GM18520 (cell line): ENCODE results near the gene EXOC3.
"Not testable (repeated sequence)": the region's sequence is repeated elsewhere in the genome, so short reads cannot be mapped to it uniquely, and the experiment has no call there.

Experiments
- ATAC-seq: cut with Tn5 transposase; IDR thresholded peaks from one replicate; pipeline ENCODE4 v1.9.1; 2021; ENCODE audit not compliant: unreplicated experiment

Gene EXOC3

DNA sequence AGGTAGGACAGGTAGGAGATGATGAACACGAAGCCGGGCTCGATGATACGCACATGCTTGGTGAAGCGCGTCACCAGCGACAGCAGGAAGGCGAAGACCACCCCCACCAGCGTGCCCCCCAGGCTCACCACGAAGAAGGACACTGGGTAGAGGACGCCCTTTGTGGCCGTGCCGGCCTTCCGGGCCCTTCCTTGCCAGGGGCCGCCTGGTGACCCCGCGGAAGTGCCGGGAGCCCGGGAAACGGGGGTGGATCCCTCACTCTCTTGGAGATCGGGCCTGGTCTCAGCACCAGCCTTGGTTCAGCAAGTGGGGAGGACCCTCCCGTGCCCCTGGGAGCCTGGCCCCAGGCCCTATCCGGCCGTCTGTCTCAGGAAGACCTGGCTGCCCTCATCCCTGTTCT is 41.6 kb downstream of the EXOC3 start:
- ATAC-seq, result no peak

DNA sequence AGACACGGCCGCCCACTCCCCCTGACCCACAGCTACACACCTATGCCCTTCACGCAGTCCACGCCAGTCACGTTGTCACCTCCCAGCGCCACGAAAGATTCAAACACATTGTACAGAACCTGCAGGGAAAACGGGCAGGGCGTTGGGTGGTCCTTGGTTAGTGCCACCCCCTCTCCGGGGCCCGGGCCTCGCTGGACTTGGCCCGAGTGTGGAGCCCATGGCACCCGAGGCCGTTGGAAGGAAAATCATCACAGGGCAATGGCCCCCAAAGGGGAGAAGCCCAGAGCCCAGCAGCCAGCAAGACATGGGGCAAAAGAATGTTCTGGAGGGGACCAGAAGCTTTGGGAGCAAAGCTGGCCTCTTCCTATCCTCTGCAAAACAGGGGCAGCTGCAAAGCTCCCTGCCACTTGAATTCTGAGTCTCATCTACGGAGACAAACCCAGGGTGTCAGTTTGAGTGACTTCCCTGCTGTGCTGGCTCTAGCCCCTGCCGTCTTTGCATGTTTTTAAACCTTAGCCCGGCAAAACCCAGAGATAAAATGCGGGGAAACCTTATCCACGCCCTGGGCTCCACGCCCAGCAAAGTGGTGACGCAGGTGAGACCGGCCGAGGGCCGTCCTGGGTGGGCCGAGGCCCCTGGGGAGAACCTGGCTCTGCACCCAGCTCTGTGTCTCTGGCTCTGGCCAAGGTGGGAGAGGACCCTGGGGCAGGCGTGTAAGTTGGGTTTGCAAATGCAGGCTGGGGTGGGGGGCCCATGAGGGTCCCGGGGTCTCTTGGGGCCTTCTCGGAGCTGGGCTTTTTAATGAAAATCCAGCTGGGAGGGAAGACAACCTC is 42.4 kb downstream of the EXOC3 start:
- no peak for ATAC-seq

GRCh38 chr5:485946-486491 is 43.0 kb downstream of the EXOC3 start:
- no peak for ATAC-seq

- ATAC-seq, result not testable (repeated sequence)
Measured at GRCh38 chr5:486597-486996, 43.6 kb downstream of the EXOC3 start.

- ATAC-seq, result no peak
Measured at GRCh38 chr5:488241-488640, 45.3 kb downstream of the EXOC3 start.

DNA sequence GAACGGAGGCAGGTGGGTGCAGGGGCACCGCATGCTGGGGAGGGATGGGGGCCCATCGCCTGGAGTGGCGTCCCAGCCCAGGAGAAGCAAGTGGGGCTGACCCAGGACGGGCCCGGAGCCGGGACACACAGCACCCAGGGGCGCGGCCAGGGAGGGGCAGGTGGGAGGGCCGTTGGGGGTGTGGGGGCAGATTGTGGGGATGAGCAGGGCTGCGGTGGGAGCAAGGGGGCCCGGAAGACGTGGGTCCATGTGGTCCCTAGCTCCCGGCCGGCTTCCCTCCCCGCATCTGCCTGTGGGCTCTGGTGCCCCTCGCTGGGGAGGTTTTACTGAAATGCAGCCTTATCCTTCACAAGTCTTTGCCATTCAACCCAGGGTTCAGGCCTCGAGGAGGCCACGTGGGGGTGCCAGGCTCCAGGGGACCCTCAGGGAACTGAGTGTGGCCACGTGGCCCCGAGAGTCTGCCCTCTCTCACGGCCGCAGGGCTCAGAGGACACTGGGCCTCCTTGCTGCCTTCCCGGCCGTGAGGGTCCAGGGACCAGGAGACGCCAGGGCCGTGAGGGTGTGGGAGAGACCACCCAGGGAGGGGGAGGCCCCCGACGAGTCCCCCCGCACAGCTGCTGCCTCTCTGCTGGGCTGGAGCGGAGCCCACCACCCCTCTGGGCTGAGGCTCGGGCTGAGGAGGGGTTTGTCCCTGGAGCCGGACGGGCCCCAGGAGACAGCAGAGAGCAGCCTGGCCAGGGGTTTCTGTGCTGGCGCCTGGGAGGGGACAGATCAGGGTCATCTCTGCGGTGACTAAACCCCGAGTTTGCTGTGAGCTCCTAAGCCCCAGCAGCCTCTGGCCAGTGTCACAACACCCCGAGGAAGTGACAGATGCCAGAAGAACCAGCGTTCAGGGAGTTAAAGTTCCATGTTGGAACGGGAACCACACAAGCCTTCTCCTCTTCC is 46.0 kb downstream of the EXOC3 start:
- no peak for ATAC-seq

DNA sequence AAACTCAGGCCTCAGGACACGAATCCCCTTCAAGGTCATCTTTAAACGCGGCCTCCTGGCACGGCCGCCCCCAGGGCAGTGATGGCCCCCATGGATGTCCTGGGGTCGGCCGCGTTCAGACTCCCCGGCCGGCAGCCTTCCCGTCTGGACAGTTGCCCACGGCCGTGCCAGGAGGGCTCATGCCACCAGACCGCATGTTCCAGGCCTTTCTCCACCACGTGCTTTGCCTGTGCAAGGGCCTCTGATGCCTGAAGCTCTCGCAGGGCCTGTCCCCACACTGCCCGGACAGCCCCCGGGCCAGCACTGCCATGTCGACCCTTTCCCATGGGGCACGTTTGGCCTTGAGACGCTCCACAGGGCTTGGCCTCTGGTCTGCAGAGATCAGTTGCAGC is 46.7 kb downstream of the EXOC3 start:
- no peak for ATAC-seq

- ATAC-seq, result no peak
Measured at GRCh38 chr5:490116-491106, 47.4 kb downstream of the EXOC3 start.

GRCh38 chr5:491119-491855 is 48.3 kb downstream of the EXOC3 start:
- ATAC-seq, result no peak

GRCh38 chr5:491856-492155 is 48.8 kb downstream of the EXOC3 start:
- no peak for ATAC-seq

DNA sequence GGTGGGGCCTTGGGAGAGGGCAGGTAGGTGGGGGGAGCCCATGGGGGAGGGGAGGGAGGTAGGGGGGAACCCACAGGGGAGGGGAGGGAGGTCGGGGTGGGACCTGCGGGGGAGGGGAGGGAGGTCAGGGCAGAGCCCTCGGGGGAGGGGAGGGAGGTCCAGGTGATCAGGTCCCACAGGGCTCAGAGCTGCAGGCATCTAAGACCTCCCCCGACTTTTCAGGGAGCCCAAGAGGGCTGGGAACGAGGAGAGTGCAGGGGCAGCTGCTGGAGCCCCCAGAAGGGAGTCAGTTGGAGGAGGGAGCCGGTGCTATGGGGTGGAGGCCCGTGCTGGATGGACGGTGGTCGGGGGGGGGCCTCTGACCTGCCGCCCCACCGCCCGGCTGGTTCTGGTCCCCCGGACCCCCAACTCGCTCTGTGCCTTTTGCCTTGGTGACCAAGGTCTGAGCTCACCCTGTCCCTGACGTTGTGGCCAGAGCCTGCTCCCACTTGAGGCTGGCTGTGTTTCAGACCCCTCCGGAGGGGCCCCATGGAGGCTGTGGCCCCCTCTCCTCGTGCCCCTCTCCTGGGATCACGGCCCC is 49.4 kb downstream of the EXOC3 start:
- no peak for ATAC-seq

GRCh38 chr5:493119-493701 is 50.2 kb downstream of the EXOC3 start:
- no peak for ATAC-seq

- ATAC-seq, result no peak
Measured at GRCh38 chr5:493758-494157, 50.8 kb downstream of the EXOC3 start.

GRCh38 chr5:494667-495255 is 51.8 kb downstream of the EXOC3 start:
- no peak for ATAC-seq

DNA sequence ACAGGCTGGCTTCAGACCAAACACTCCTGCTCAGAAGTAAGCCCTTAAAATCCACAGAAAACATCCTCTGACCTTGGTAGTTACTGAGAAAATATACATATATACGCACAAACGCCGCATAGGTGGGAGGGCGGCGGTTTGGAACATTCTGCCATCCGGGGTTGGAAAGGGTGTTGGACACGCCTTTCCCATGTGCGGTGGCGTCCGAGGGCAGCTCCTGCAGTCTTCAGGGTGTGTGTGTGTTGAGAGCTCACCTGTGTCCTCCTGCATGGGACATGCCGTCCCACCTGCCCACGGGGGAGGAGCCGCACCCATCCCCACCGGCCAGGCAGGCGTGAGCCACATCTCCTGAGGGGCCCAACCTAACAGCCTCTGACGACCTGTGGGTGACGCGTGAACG is 53.1 kb downstream of the EXOC3 start:
- no peak for ATAC-seq

DNA sequence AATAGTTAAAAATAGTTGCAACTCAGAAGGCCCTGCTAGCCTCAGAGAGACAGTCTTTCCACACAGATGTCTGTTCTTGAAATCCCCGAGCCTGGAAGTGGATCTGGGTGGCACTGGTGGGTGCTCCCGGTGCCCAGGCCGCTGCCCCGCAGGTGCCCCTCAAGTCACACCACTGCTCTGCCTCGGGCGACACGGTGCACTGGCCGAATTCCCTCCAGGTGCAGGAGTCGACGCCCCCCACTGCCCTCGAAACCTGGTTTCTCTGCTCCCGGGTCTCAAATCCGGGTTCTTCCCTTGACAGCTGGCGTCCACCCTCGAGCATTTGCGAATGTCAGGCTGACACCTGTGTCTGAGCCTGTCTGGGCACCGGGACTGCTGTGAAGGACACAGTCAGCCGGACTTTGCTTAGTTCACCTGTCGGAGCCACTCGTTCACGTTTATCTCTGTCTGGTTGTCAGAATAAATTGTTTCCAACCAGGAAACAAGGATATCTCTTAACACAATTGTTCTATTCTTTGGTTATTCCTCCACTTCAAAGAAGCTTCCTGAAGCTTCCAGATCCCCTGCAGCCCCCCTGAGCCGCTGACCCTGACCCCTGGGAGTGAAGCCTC is 54.2 kb downstream of the EXOC3 start:
- no peak for ATAC-seq

GRCh38 chr5:497871-498509 is 55.0 kb downstream of the EXOC3 start:
- ATAC-seq, result no peak
